ENCODE measurements around the gene NUDT3. TPM values are rescaled to one million over a fixed set of nuclear protein-coding genes. Genes with fewer than 3 reads are reported as not detected.

NUDT3 gene
- total and polyA plus RNA-seq, 9 of the 15 experiments (the other 6 are each of a cell fraction or from before 2014, with no cell fraction given): 5.4 to 81.2 (median 56.4) TPM

DNA sequence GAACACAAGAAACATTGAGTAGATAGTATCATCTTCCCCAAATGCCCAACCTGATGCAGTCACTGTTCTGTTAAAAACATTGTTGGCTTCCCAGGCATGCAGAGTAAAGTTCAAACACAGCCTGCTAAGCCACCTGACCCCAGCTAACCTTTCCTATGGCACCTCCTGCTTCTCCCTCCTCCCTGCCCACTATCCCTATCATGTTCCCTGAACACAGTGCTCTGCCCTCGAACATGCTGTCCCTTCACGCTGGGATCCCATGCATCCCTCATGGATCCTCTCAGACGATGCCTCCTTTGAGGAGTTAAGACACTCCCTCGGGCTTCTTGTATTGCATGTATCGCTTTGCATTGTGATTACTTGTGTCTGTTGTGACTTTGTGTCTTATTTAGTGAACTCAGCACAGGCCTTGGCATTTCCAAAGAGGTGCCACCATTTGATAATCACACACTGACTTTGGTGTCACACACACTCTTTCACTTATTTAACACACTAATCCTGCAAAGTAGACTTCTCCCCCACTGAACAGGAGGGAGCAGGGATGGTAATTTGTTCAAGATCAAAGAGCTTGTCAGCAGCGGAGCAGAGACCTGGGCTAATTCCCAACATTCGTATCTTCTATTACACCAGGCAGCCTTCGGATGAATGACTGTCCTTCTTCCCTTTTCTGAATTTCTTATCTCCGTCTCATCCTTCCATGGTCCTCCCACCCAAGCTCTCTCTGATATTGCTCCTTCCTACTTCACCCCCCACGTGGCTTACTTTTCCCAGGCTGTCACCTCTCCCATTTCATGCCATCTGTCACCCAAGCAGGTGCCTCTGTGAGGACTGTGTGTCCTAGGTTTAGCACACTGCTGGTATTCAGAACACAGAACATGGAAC lies 115.3 kb downstream of the NUDT3 start (continued):
- no peak for TF ChIP-seq ZNF449 (CRISPR knock-in tag; IDR thresholded peaks at IDR 0.05)
- TF ChIP-seq POLR2G (IDR thresholded peaks at IDR 0.05; ENCODE audit: low read depth, low read length): no peak
- TF ChIP-seq, protein P1, sequence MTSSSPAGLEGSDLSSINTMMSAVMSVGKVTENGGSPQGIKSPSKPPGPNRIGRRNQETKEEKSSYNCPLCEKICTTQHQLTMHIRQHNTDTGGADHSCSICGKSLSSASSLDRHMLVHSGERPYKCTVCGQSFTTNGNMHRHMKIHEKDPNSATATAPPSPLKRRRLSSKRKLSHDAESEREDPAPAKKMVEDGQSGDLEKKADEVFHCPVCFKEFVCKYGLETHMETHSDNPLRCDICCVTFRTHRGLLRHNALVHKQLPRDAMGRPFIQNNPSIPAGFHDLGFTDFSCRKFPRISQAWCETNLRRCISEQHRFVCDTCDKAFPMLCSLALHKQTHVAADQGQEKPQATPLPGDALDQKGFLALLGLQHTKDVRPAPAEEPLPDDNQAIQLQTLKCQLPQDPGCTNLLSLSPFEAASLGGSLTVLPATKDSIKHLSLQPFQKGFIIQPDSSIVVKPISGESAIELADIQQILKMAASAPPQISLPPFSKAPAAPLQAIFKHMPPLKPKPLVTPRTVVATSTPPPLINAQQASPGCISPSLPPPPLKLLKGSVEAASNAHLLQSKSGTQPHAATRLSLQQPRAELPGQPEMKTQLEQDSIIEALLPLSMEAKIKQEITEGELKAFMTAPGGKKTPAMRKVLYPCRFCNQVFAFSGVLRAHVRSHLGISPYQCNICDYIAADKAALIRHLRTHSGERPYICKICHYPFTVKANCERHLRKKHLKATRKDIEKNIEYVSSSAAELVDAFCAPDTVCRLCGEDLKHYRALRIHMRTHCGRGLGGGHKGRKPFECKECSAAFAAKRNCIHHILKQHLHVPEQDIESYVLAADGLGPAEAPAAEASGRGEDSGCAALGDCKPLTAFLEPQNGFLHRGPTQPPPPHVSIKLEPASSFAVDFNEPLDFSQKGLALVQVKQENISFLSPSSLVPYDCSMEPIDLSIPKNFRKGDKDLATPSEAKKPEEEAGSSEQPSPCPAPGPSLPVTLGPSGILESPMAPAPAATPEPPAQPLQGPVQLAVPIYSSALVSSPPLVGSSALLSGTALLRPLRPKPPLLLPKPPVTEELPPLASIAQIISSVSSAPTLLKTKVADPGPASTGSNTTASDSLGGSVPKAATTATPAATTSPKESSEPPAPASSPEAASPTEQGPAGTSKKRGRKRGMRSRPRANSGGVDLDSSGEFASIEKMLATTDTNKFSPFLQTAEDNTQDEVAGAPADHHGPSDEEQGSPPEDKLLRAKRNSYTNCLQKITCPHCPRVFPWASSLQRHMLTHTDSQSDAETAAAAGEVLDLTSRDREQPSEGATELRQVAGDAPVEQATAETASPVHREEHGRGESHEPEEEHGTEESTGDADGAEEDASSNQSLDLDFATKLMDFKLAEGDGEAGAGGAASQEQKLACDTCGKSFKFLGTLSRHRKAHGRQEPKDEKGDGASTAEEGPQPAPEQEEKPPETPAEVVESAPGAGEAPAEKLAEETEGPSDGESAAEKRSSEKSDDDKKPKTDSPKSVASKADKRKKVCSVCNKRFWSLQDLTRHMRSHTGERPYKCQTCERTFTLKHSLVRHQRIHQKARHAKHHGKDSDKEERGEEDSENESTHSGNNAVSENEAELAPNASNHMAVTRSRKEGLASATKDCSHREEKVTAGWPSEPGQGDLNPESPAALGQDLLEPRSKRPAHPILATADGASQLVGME (CRISPR knock-in tag; IDR thresholded peaks at IDR 0.05): 0 out of 2 replicates have a peak, but pooled peaks have one; percentile 58
- no peak for TF ChIP-seq ILK (tag; IDR thresholded peaks at IDR 0.05; ENCODE audit: borderline replicate concordance, low read depth)
- TF ChIP-seq KLF16 (IDR thresholded peaks at IDR 0.05): peak; percentile 76; the same call in 1 of the 2 replicates
- TF ChIP-seq RAD51 (IDR thresholded peaks at IDR 0.05; ENCODE audit: borderline replicate concordance, low read depth): no peak
- peak; percentile 93 for TF ChIP-seq TCF7 (IDR thresholded peaks at IDR 0.05; ENCODE audit: borderline replicate concordance)
- peak; percentile 86 for TF ChIP-seq LEF1 (IDR thresholded peaks at IDR 0.05)
- TF ChIP-seq E2F3 (CRISPR knock-in tag; IDR thresholded peaks at IDR 0.05): no peak
- TF ChIP-seq RBM25 (IDR thresholded peaks at IDR 0.05; ENCODE audit: low read depth, low read length, severe bottlenecking): no peak
- TF ChIP-seq CBX3 (IDR thresholded peaks at IDR 0.05; ENCODE audit: borderline replicate concordance in 1 of 2, low read length in 2 of 2): no peak
- TF ChIP-seq ZNF512 (tag; IDR thresholded peaks at IDR 0.05): no peak
- TF ChIP-seq, protein P2, sequence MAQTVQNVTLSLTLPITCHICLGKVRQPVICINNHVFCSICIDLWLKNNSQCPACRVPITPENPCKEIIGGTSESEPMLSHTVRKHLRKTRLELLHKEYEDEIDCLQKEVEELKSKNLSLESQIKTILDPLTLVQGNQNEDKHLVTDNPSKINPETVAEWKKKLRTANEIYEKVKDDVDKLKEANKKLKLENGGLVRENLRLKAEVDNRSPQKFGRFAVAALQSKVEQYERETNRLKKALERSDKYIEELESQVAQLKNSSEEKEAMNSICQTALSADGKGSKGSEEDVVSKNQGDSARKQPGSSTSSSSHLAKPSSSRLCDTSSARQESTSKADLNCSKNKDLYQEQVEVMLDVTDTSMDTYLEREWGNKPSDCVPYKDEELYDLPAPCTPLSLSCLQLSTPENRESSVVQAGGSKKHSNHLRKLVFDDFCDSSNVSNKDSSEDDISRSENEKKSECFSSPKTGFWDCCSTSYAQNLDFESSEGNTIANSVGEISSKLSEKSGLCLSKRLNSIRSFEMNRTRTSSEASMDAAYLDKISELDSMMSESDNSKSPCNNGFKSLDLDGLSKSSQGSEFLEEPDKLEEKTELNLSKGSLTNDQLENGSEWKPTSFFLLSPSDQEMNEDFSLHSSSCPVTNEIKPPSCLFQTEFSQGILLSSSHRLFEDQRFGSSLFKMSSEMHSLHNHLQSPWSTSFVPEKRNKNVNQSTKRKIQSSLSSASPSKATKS (CRISPR knock-in tag; IDR thresholded peaks at IDR 0.05): peak; percentile 4; the same call in 1 of the 2 replicates
- TF ChIP-seq GATA2 (CRISPR knock-in tag; IDR thresholded peaks at IDR 0.05): peak; percentile 87
- peak; percentile 65 for TF ChIP-seq MEIS2 (IDR thresholded peaks at IDR 0.05; ENCODE audit: partially characterized antibody)
- no peak for TF ChIP-seq BDP1 (IDR thresholded peaks at IDR 0.05; ENCODE audit: insufficient read depth, insufficient read length)
